HepG2 (cell line): ENCODE data around the gene ADCYAP1R1. TPM values are rescaled to one million over a fixed set of nuclear protein-coding genes. Genes with fewer than 3 reads are reported as not detected.

Experiments used
- NFE2 ChIP-seq: sonication (generic); formaldehyde crosslinking; IDR thresholded peaks from 2 replicates; pipeline ENCODE4 v1.4.0; 2020; ENCODE audit warnings: missing genetic modification reagents
- NR2F6 ChIP-seq, 2 experiments: IDR thresholded peaks; 2 replicates each; pipeline ENCODE4 v1.6.1; 2016; ENCODE audit warnings: antibody characterized with exemption in 1 of 2, mild to moderate bottlenecking in 1 of 2
- SRSF9 ChIP-seq: fragments of 200-400 bp; formaldehyde crosslinking; IDR thresholded peaks from 2 replicates; pipeline ENCODE4 v1.6.1; 2018; ENCODE audit warnings: borderline replicate concordance, mild to moderate bottlenecking, low read depth, low read length; ENCODE audit not compliant: insufficient read depth, poor library complexity, severe bottlenecking
- TMF1 ChIP-seq: sonication (generic); formaldehyde crosslinking; IDR thresholded peaks from 2 replicates; pipeline ENCODE4 v1.8.1; 2022; ENCODE audit warnings: low read depth, missing genetic modification reagents
- ZNF407 ChIP-seq: sonication (generic); formaldehyde crosslinking; IDR thresholded peaks from one replicate; pipeline ENCODE4 v1.5.1; 2020; ENCODE audit warnings: mild to moderate bottlenecking, missing genetic modification reagents; ENCODE audit errors: not compliant biosample characterization
- ZNF574 ChIP-seq: sonication (generic); formaldehyde crosslinking; IDR thresholded peaks from 2 replicates; pipeline ENCODE4 v1.4.0; 2020; ENCODE audit warnings: missing genetic modification reagents
- ZNF777 ChIP-seq: sonication (generic); formaldehyde crosslinking; IDR thresholded peaks from 2 replicates; pipeline ENCODE4 v1.4.0; 2020; ENCODE audit warnings: missing genetic modification reagents
- ZSCAN31 ChIP-seq: sonication (generic); formaldehyde crosslinking; IDR thresholded peaks from 2 replicates; pipeline ENCODE4 v1.5.0; 2020; ENCODE audit warnings: low read depth, mild to moderate bottlenecking, missing genetic modification reagents
- ZZZ3 ChIP-seq: sonication (generic); formaldehyde crosslinking; IDR thresholded peaks from 2 replicates; pipeline ENCODE4 v1.4.0; 2020; ENCODE audit warnings: missing genetic modification reagents, mild to moderate bottlenecking, borderline replicate concordance
- polyA plus RNA-seq, 8 experiments: library from polyadenylated mRNA; depleted of rRNA in 3 of 8; stranded (reverse) in 7 of 8; unstranded in 1 of 8; fragments of >200 nt; fragmentation: Illumina TruSeq in 4 of 8; extraction: Trizol in 4 of 8; gene quantifications; 2 replicates each; pipeline versions ENCODE4 v1.2.1 to v1.2.3, GENCODE V29; 2011 to 2016; ENCODE audit warnings: low read depth in 4 of 8, missing spikeins in 1 of 8, mixed read lengths in 1 of 8; ENCODE audit not compliant: insufficient read depth in 1 of 8
- total RNA-seq, 5 experiments: library from RNA; depleted of rRNA; stranded (reverse); fragments of >200 nt; fragmentation: Illumina TruSeq; extraction: Trizol; gene quantifications; 2 replicates each; pipeline ENCODE4 v1.2.3, GENCODE V29; 2016; ENCODE audit warnings: low read depth in 1 of 5

ADCYAP1R1 gene
- total and polyA plus RNA-seq, 2 of the 13 experiments (the other 11 are each of a cell fraction or from before 2014, with no cell fraction given), result not detected

- TF ChIP-seq ZNF407 (CRISPR knock-in tag) (no peak), NR2F6 (IDR thresholded peaks at IDR 0.05) (no peak), NR2F6 (CRISPR knock-in tag; IDR thresholded peaks at IDR 0.05) (no peak), ZZZ3 (CRISPR knock-in tag) (no peak), NFE2 (CRISPR knock-in tag) (no peak), ZSCAN31 (CRISPR knock-in tag) (no peak), TMF1 (CRISPR knock-in tag) (no peak), ZNF777 (CRISPR knock-in tag) (no peak), ZNF574 (no peak), SRSF9 (no peak)
- TF ChIP-seq, all 625 proteins: peak for 0
Measured at GRCh38 chr7:31058122-31058521, 6.0 kb downstream of the ADCYAP1R1 start (continued).
